ENCODE measurements around the gene SMPD2. TPM values are rescaled to one million over a fixed set of nuclear protein-coding genes. Genes with fewer than 3 reads are reported as not detected.

The SMPD2 gene
- total and polyA plus RNA-seq, 4 experiments from 2014 or later = 8.2 to 23.6 (median 18.8) TPM

DNA sequence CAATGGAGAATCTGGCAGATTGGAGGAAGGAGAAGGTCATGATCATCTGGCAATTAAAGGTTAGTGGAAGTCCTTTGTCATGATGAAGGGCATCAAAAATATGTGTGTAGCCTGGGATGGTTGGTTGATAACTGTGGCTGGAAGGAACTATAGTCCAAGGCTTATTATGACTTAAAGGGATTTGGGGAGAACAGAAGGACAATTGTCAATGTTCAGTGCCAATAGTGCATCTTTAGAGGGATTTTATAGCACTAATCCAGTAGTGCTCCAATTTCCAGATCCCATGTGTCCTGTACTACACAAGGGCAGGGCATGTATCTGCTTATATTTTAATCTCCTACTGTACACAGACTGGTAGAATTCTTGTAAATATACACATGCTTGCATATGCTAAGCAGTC, 47.5 kb downstream of the SMPD2 start:
- Histone ChIP-seq H3K9me3 (ENCODE audit: control insufficient read depth in 1 of 2, low read length in 2 of 2) (no peaks in the 10 kb centered on the region), H3K36me3 (ENCODE audit: insufficient read depth, low read length) (no peaks in the 10 kb centered on the region), H3K27ac (ENCODE audit: low read depth, low read length) (no peak overlapping the region), H3K27me3 (ENCODE audit: insufficient read depth, low read length) (no peaks in the 10 kb centered on the region), H3K4me3 (ENCODE audit: low read length in 2 of 2) (no peak overlapping the region), H3K4me1 (ENCODE audit: insufficient read depth, low read length) (peaks cover 25% of the 10 kb centered on the region)
- ChIA-PET POLR2A (ENCODE audit: partially characterized antibody) (interaction anchor here (0.8 kb wide), 1 partner anchor 46 kb away, joined by 3 read pairs; no protein-coding TSS in a partner anchor), CTCF (ENCODE audit: partially characterized antibody) (no interaction called here)
- no peaks in the 10 kb centered on the region for H3K36me3 Mint-ChIP-seq
- peaks cover 0 to 1% (median 0%) of the 10 kb centered on the region in 8 donors for H3K9me3 Mint-ChIP-seq
- no peak overlapping the region for H3K4me3 Mint-ChIP-seq
- intact Hi-C loops (cut with micrococcal nuclease) = loop anchor here (10.0 kb wide), 1 partner anchor 483 kb away; no protein-coding TSS in a partner anchor
- DNase-seq = no peak
- H3K27me3 Mint-ChIP-seq = no peaks in the 10 kb centered on the region
- peaks cover 20 to 32% (median 26%) of the 10 kb centered on the region in 4 donors for H3K4me1 Mint-ChIP-seq
- H3K27ac Mint-ChIP-seq = peak overlapping the region in 2 of 7 donors; percentile 7 to 26

DNA sequence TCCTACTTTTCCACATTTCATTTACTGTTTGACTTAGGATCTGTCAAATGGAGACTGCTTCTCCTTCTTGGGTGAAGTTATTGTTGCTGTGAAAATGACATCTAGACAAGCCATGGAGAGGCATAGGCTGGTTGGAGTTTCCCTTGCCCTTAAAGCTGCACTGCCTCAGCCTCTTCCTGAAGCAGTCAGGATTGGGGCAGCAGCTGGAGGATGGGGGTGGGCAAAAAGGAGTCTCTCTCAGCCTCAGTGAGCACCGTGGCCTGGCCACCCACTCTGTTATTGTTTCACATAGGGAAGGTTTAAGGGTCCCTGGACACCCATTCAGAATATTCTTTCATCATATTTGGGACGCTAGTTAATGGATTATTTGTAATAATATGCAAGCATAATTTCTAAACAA, 50.2 kb downstream of the SMPD2 start:
- H3K4me1 Mint-ChIP-seq = peaks cover 16 to 22% (median 19%) of the 10 kb centered on the region in 4 donors
- peaks cover 0 to 1% (median 0%) of the 10 kb centered on the region in 8 donors for H3K9me3 Mint-ChIP-seq
- peak overlapping the region in 5 of 8 donors; percentile 48 to 76 (median 68) for H3K4me3 Mint-ChIP-seq
- Histone ChIP-seq H3K27ac (ENCODE audit: low read depth, low read length) (peak overlapping the region; percentile 30), H3K4me3 (ENCODE audit: low read length in 2 of 2) (no peak overlapping the region), H3K36me3 (ENCODE audit: insufficient read depth, low read length) (no peaks in the 10 kb centered on the region), H3K4me1 (ENCODE audit: insufficient read depth, low read length) (peaks cover 20% of the 10 kb centered on the region), H3K9me3 (ENCODE audit: control insufficient read depth in 1 of 2, low read length in 2 of 2) (no peaks in the 10 kb centered on the region), H3K27me3 (ENCODE audit: insufficient read depth, low read length) (no peaks in the 10 kb centered on the region)
- H3K27ac Mint-ChIP-seq = peak overlapping the region; percentile 66 to 90 (median 86)
- intact Hi-C loops (cut with micrococcal nuclease) = no loop called here
- no peaks in the 10 kb centered on the region for H3K36me3 Mint-ChIP-seq
- H3K27me3 Mint-ChIP-seq = no peaks in the 10 kb centered on the region
- DNase-seq = no peak
- ChIA-PET CTCF (ENCODE audit: partially characterized antibody) (interaction anchor here (0.9 to 2.0 kb wide), 10 partner anchors 8 to 549 kb away, joined by 3 to 11 read pairs (median 4); partner anchors contain the start of genes MICAL1 and ZBTB24), POLR2A (ENCODE audit: partially characterized antibody) (interaction anchor here (1.2 to 3.0 kb wide), 8 partner anchors 9 to 549 kb away, joined by 4 to 22 read pairs (median 9); partner anchors contain the start of genes CD164, MICAL1, PPIL6 and SMPD2)

DNA sequence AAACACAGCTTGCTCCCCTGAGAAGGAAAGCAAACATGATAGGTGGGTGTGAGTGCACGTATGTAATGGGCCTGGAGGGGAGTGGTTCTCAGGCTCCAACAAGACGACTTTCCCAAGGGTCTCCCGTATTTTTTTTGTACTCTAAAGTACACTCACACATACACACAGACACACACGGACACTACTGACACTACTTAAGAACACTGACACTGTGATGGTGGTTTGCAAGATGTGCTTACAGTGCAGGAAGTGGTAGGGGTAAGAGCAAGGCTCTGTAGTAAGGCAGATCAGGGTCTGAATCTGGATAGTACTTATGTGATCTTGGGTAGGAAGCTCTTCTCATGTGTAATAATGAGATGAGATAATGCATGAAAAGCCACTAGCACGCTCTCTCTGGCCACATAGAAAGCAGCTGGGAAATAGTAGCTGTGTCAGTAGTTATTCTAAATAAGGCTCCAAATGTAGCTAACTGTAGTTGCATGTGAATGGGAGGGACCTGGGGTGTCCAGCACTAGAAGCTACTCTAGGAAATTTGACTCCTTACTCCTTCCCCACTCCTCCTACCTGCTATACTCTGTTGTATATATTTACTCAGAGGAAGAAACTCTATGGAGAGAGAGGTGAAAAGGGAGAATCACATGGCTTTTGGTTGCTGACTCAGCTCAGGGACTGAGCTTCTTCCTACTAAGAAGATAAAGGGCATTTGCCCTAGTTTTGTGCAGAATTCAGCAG, 50.8 kb downstream of the SMPD2 start:
- Mint-ChIP-seq H3K4me3 (peak overlapping the region; percentile 22 to 76 (median 58)), H3K4me1 (peaks cover 17 to 22% (median 20%) of the 10 kb centered on the region in 4 donors), H3K27me3 (no peaks in the 10 kb centered on the region), H3K9me3 (peaks cover 0 to 1% (median 0%) of the 10 kb centered on the region in 8 donors), H3K36me3 (no peaks in the 10 kb centered on the region), H3K27ac (peak overlapping the region; percentile 66 to 90 (median 86))
- Histone ChIP-seq H3K4me3 (ENCODE audit: low read length in 2 of 2) (peak overlapping the region in 1 of 2 donors; percentile 26), H3K9me3 (ENCODE audit: control insufficient read depth in 1 of 2, low read length in 2 of 2) (no peaks in the 10 kb centered on the region), H3K36me3 (ENCODE audit: insufficient read depth, low read length) (no peaks in the 10 kb centered on the region), H3K27me3 (ENCODE audit: insufficient read depth, low read length) (no peaks in the 10 kb centered on the region), H3K4me1 (ENCODE audit: insufficient read depth, low read length) (peaks cover 20% of the 10 kb centered on the region), H3K27ac (ENCODE audit: low read depth, low read length) (peak overlapping the region; percentile 30)
- intact Hi-C loops (cut with micrococcal nuclease) = no loop called here
- ChIA-PET CTCF (ENCODE audit: partially characterized antibody) (interaction anchor here (0.7 to 2.0 kb wide), 19 partner anchors 9 to 548 kb away, joined by 3 to 11 read pairs (median 4); partner anchors contain the start of genes CD164, MICAL1, SMPD2 and ZBTB24), POLR2A (ENCODE audit: partially characterized antibody) (interaction anchor here (0.5 to 3.0 kb wide), 11 partner anchors 8 to 548 kb away, joined by 3 to 22 read pairs (median 7); partner anchors contain the start of genes CD164, MICAL1, PPIL6 and SMPD2)
- peak in 4 of 5 donors; percentile 39 to 60 (median 45) for DNase-seq

Other genes with a start within 250 kb of the SMPD2 start
- 100 to 1,000 TPM; 222 to 231 TPM for gene CD164, start 58.3 kb upstream of the SMPD2 start, total RNA-seq
- 100 to 1,000 TPM; 302 to 445 TPM for gene CD164, start 58.3 kb upstream of the SMPD2 start, polyA plus RNA-seq
- gene PPIL6, start 96 bp upstream of the SMPD2 start, total RNA-seq = under 1 TPM; 0.39 to 0.52 TPM
- under 1 TPM; 0.33 to 0.35 TPM for gene PPIL6, start 96 bp upstream of the SMPD2 start, polyA plus RNA-seq
- gene MICAL1, start 15.0 kb downstream of the SMPD2 start, total RNA-seq = 10 to 100 TPM; 76.5 to 79.3 TPM
- gene MICAL1, start 15.0 kb downstream of the SMPD2 start, polyA plus RNA-seq = 10 to 100 TPM in 1 of 2 donors, 1 to 10 TPM in 1; 9.0 to 23.5 TPM
- gene ZBTB24, start 42.5 kb downstream of the SMPD2 start, total RNA-seq = 10 to 100 TPM; 27.2 to 28.4 TPM
- 10 to 100 TPM in 1 of 2 donors, 1 to 10 TPM in 1; 8.5 to 11.5 TPM for gene ZBTB24, start 42.5 kb downstream of the SMPD2 start, polyA plus RNA-seq